IPS DF 4.7 (cell line): ENCODE results near the gene CRABP2.

Experiments used
- DNase-seq: peaks from one replicate; pipeline ENCODE4 v3.0.0-alpha.2; 2013; ENCODE audit warnings: low spot score; ENCODE audit errors: extremely low read depth

CRABP2 gene

DNA sequence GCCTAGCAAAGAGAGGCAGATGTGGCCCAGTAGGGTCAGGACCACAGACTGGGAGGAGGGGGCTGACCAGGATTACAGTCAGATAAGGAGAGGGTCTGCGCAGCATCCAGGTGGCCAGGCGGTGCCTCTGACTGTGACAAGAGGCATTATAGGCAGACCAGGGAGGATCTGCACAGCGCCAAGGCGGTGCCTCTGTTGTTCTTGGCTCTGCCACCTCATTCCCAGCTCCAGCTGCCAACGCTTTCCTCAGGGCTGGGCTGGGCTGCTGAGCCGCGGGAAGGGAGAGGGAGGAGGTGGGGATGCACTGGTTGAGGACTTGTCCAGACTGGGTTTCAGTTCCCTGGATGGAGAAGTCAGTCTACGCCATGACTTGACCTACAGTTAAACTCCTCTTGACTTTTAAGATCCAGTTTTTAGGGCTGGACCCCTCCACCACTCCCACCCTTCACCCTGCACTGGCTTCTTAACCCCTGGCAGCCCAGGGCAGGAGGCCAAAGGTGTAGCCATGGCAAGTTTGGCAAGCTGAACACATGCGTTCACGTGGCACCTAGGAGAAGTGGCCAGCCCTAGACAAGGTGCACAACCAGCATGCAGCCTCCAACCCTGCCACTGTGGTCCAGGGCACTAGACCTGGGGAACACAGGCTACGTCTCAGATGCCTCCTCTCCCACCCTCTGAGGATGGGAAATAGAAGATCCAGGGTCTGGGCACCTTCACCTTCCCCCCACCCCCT lies 4.5 kb upstream of the CRABP2 start:
- DNase-seq: no peak

GRCh38 chr1:156709031-156709430 lies 3.6 kb upstream of the CRABP2 start:
- DNase-seq: no peak

DNA sequence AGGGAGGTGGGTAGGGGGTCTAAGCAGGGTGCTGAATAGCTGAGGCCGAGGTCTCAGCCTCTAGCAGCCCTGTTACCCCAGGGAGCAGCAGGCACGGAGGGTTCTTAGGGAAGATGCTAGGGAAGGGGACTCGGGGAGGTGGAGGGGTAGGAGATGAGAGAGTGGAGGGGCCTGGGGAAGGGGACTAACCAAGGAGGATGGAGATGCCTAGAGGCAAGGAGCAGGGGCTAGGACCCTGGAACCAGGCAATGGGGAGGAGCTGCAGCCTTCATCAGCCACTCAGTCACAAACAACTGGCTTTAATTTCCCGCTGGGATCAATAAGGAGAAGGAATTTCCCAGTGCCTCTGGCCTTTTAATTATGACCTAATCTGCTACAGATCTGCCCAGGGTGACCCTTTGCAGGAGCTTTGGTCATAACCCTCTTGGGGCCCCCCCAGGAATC lies 2.9 kb upstream of the CRABP2 start:
- no peak for DNase-seq

GRCh38 chr1:156707417-156708217 lies 2.2 kb upstream of the CRABP2 start:
- no peak for DNase-seq

GRCh38 chr1:156706657-156707416 lies 1.5 kb upstream of the CRABP2 start:
- no peak for DNase-seq

DNA sequence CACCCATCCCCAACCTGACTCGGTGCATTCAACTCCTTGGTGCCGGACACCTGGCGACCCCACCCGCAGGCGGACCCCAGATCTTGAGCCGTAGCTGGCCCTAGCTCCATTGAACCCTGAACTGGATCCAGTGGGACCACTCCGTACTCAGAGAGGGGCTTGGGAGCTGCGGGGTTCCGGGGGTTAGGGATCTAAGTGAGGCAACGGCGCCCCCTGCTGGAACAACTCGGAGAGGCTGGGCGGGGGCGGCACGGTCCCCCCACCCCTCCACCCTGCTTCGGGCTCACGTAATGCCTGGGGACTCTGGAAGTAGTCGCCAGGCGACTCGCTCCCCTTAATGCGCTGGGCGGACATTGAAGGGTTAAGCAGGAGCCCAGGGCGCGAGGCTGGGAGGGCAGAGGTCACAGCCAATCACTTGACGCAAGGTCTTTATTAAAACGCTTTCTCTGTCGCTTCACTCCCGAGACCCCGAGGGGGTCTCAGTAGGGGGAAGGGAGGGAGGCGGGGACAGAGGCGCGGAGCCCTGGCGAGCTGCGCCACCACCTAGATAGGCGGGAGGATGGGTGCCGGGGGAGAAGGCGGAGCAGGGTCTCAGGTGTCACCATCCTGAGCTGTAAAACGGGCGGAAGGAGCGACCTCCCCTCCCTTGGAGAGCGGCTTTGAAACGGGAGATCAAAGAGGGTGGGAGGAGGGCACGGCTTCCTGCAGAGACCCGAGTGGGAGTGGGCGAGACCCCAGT lies 704 bp upstream of the CRABP2 start:
- no peak for DNase-seq

DNA sequence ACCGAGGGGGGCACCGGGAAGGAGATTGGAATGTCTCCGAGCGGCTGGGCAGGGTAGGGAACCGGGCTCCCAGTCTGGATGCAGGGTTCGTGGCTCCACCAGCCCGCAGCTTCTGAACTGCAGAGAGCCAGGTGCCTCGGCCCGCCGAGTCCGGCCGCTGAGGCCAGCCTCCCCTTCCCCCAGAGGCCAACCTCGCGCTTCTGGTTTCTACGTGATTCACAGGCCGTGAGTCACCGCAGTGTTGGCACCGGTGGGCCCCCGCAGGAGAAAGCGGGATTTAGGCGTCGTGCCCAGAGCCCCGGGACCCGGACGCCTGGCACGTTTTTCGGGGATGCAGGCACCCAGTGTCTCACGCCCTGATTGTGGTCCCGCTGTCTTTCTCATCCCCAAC lies 458 bp downstream of the CRABP2 start:
- no peak for DNase-seq

DNA sequence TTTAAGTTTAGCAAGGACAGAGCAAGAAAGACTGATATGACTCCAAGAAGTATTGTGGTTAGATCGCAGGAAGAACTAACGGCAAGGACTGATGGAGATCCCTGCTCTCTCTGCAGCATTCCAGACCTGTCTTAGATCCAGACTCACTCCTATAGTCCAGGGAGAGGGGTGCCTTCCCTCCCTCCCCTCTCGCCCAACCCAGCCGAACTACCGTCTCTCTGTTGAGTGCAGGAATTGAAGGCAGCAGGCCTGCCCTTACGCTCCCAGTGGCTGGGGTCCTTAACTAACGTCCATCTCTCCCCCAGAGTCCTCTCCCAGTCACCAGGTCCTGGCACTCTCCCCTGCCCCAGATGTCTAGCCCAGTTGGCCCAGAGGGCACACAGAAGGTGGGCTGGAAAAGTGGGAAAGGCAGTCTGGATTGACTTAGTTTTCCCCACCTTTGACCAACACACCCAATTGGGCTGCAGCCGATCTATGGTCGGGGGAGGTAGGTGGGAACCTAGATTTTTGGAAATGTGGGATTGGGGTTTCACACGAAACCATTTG lies 1.1 kb downstream of the CRABP2 start:
- DNase-seq: no peak

- no peak for DNase-seq
These were observed 1.6 kb downstream of the CRABP2 start for GRCh38 chr1:156703741-156704140.

DNA sequence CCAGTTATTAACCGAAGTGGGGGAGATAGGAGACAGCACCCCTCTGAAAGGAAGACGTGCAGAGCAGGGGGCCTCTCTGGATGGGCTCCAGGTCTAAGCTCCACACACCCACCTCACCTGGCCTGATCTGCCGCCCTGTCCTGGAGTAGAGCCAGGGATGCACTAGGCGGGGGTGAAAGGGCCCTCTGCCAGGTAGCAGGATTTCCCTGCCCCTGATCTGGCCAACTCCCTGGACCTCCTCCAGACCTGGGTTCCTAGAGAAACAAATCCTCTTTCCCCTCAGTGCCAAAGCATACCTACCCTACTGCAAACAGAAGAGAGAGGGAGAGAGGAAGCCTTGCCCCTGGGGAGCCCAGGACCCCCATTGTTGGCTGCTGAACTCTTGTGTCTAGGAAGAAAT lies 2.0 kb downstream of the CRABP2 start:
- DNase-seq: no peak

GRCh38 chr1:156700736-156701531 lies 4.4 kb downstream of the CRABP2 start:
- no peak for DNase-seq

DNA sequence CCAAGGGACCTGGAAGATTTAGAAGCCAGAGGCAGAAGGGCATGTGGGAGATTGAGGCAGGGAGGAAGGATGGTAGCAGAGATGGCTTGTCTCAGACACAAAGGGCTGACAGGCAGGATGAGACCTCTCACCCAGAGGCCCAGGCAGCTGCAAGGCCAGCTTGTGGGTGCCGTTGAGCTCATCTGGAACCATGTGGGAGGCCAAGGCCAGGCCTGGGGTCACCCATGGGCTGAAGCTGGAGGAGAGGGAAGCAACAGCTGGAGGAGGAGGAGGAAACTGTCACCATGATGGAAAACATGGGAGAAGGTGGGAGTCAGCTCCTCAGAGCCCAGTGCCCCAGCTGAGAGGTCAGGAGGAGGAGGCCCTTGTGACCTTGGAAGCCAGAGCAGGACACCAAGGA lies 6.4 kb downstream of the CRABP2 start:
- no peak for DNase-seq

- no peak for DNase-seq
These were observed 7.9 kb downstream of the CRABP2 start for GRCh38 chr1:156697481-156697880.

DNA sequence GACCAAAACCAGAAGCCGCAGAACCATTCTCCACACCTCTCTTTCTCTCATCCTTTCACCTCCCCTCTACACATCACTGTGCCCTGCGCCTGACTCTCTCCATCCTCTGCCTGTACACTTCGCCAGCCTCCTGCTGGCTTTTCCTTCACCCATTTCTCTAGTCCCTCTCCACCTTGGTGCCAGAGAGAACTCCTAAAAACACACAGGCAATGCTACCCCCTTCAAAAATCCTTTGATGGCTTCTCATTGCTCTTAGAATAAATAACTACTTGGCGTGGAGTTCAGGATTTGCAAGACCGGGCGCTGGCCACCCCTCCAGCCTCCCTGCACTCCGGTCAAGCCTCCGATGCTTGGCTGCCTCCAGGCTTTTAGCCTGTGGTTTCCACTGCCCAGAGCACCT lies 8.6 kb downstream of the CRABP2 start:
- no peak for DNase-seq

GRCh38 chr1:156694690-156694962 lies 10.8 kb downstream of the CRABP2 start:
- no peak for DNase-seq

DNA sequence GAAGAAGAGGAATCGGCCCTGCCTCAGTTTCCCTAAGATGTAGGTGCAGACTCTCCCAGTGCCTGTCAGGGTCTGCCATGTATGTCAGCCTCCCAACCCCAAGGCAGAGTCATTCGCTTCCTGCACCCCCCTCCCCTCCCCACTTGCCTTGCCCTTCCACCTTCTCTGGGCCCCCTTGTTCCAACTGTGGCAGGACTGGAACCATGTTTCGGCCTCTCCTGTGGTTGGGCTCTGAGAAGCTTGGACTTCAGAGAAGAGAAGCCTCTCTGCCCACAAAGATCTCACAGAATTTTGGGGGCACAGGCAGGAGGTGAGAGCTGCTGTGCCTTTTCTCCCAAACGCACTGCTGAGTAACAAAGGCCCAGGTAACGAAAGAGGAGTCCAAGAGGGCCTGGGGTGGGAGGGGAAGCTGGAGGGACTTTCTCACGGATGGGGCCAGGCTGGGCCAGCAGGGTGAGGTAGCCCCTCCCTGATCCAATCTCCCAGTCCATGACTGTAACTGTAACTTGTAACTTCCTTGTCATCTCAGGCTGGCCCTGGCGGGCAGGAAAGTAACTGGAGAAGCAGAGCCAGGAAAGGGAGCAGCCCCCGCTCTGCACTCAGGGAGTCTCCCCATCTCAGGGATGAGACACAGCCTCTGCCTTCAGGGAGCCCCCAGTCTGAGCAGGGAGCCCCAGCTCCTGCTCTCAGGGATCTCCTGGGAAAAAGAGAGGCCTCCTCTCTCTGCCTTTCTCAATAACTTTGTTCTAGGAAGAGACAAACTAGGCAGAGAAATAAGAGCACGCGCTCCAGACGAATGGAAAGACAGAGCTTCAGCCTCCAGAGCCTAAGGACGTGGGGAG lies 11.3 kb downstream of the CRABP2 start:
- DNase-seq: no peak

- DNase-seq: no peak
These were observed 12.2 kb downstream of the CRABP2 start for GRCh38 chr1:156692925-156693847.

GRCh38 chr1:156692441-156692924 lies 12.9 kb downstream of the CRABP2 start:
- no peak for DNase-seq
